SHP77 treated with DMSO at 0.1 percent for 48 hours (cell line): ENCODE results near the gene DUS3L.

ENCODE experiments used
- DNase-seq: peaks from one replicate; lab custom pipeline; 2025; lab: John Stamatoyannopoulos, UW

The DUS3L gene

GRCh38 chr19:5822181-5822844, 31.4 kb upstream of the DUS3L start:
- DNase-seq, result no peak

- DNase-seq, result no peak
Observed at GRCh38 chr19:5821521-5822180, 30.7 kb upstream of the DUS3L start.

DNA sequence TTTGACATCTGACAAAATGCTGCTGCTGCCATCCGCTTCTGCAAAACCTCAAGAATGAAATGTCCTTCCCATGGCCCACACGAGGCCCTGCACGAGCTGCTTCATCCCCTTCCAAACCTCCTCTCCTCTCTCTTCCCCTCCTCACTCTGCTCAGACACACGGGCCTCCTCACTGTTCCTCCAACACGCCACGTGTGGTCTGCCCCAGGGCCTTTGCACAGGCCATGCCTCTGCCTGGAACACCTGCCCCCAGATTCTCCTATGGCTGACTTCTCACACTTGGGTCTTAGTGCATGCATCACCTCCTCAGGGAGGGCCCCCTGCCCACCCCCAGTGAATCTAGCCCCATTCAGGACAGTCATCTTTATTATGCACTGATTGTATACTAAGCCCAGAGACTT, 29.8 kb upstream of the DUS3L start:
- DNase-seq, result no peak

- no peak for DNase-seq
Observed at GRCh38 chr19:5818594-5818993, 27.6 kb upstream of the DUS3L start.

- no peak for DNase-seq
Observed at GRCh38 chr19:5817218-5817617, 26.3 kb upstream of the DUS3L start.

DNA sequence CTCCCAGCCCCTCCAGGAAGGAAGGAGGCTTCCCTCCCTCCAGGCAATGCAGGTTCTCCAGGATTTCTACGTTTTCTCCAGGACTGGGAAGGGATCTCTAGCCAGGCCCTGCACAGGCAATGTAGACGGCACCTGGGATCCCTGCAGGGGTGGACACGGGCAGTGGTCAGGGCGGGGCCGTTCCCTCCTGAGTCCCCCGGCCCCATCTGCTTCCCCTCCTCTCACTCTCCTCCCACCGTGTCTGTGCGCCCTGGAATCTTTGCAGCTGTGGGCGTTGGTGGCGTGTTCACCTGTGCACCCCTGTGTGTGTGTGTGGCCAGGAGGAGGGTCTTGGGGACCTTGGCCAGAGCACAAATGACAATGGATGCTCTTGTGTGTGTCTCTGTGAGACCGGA, 23.9 kb upstream of the DUS3L start:
- no peak for DNase-seq

- no peak for DNase-seq
Observed at GRCh38 chr19:5814123-5814851, 23.3 kb upstream of the DUS3L start.

GRCh38 chr19:5811117-5811516, 20.2 kb upstream of the DUS3L start:
- no peak for DNase-seq

DNA sequence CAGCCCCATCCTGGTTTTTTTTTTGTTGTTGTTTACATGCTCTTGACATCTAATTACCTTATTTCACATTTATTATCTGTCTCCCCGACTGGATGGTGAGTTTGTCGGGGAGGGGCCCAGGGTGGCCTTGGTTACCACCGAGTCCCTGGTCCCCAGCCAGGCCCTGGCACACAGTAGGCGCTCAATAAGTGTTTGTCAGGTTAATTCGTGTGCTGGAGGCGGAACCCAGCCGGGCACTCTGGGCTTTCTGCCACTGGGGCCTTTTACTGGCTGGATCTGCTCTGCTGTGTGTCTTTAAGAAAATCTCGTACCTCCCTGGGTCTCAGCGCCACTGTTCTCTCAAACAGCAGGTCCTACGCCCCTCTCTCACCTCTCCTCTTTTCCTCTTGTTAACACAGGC, 18.5 kb upstream of the DUS3L start:
- no peak for DNase-seq

DNA sequence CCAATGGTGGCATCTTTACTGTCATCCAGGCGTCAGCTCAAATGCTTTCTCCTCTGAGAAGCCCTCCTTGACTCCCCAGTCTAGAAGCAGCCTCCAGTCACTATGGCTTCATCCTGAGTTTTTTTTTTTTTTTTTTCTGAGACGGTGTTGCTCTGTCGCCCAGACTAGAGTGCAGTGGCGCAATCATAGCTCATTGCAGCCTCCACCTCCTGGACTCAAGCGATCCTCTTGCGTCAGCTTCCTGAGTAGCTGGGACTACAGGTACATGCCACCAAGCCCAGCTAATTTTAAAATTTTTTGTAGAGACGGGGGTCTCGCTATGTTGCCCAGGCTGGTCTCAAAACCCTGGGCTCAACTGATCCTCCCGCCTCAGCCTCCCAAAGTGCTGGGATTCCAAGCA, 18.1 kb upstream of the DUS3L start:
- DNase-seq, result no peak

DNA sequence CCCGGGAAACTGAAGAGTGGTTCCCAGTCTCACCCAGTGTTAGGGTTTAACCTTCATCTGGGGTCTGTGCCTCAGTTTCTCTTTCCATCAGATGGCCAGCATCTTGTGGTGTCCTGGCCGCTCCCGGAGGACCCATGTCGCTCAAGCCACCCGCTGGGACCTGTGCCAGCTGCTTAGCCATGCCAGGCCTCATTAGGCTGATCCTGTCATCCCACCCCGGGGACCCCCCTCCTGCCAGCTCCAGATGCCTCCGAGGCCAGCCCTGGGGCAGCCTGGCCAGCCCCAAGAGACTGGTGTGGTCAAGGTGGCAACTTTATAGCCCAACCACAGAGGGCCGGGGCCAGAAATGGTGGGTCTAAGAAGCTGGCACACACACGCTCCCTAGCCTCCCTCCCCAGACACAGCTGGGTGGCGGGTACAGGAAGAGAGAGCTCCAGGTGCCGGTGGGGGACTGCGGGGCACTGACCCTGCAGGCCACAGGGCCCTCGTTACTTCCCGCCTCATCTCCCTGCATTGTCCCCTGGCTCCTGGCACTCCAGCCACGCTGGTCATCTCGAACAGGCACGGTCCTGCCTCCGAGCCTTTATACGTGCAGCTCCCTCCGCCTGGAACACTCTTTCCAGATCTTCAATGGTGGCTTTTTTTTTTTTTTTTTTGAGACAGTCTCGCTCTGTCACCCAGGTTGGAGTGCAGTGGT, 17.3 kb upstream of the DUS3L start:
- no peak for DNase-seq

- no peak for DNase-seq
Observed at GRCh38 chr19:5806905-5807304, 15.9 kb upstream of the DUS3L start.

- no peak for DNase-seq
Observed at GRCh38 chr19:5806133-5806489, 15.1 kb upstream of the DUS3L start.

GRCh38 chr19:5805462-5806132, 14.6 kb upstream of the DUS3L start:
- DNase-seq, result peak; percentile 51

- no peak for DNase-seq
Observed at GRCh38 chr19:5804516-5805461, 13.8 kb upstream of the DUS3L start, which contains the start of gene NRTN. TSS of gene NRTN (plus strand) at chr19:5805067. CDS start at chr19:5824166, 19,099 bp downstream.

GRCh38 chr19:5803752-5804515, 13.0 kb upstream of the DUS3L start:
- peak; percentile 56 for DNase-seq

- DNase-seq, result no peak
Observed at GRCh38 chr19:5803441-5803751, 12.4 kb upstream of the DUS3L start.

GRCh38 chr19:5801796-5802619, 11.0 kb upstream of the DUS3L start:
- DNase-seq, result no peak
